ENCODE data around the gene ARCN1. TPM values are rescaled to one million over a fixed set of nuclear protein-coding genes. Genes with fewer than 3 reads are reported as not detected.

ARCN1 gene
- total and polyA plus RNA-seq, 4 experiments from 2014 or later, result 133 to 168 (median 145) TPM

- H3K36me3 ChIP-seq (ENCODE audit: insufficient read depth, low read length), result no peaks in the 10 kb centered on the region
- no peaks in the 10 kb centered on the region for H3K4me1 Mint-ChIP-seq
- no peak overlapping the region for H3K4me3 Mint-ChIP-seq
- no peaks in the 10 kb centered on the region for H3K27me3 ChIP-seq (ENCODE audit: insufficient read depth, low read length)
- DNase-seq, result no peak
- H3K27me3 Mint-ChIP-seq, result peaks cover 0 to 2% of the 10 kb centered on the region in 2 donors
- peaks cover 0 to 3% (median 0%) of the 10 kb centered on the region in 8 donors for H3K9me3 Mint-ChIP-seq
- POLR2A ChIA-PET (ENCODE audit: partially characterized antibody), result no interaction called here
- H3K27ac ChIP-seq (ENCODE audit: low read depth, low read length), result no peak overlapping the region
- CTCF ChIA-PET (ENCODE audit: partially characterized antibody), result interaction anchor here (1.1 kb wide), 1 partner anchor 31 kb away, joined by 3 read pairs; no protein-coding TSS in a partner anchor
- no peaks in the 10 kb centered on the region for H3K4me1 ChIP-seq (ENCODE audit: insufficient read depth, low read length)
- no peaks in the 10 kb centered on the region for H3K36me3 Mint-ChIP-seq
- no peak overlapping the region for H3K4me3 ChIP-seq (ENCODE audit: low read length in 2 of 2)
- H3K9me3 ChIP-seq (ENCODE audit: control insufficient read depth in 1 of 2, low read length in 2 of 2), result no peaks in the 10 kb centered on the region
- H3K27ac Mint-ChIP-seq, result no peak overlapping the region
- intact Hi-C loops (cut with micrococcal nuclease), result no loop called here
These were observed 71.8 kb downstream of the ARCN1 start for GRCh38 chr11:118643995-118644345.

GRCh38 chr11:118644496-118644895, 72.3 kb downstream of the ARCN1 start:
- Histone ChIP-seq H3K4me1 (ENCODE audit: insufficient read depth, low read length) (no peaks in the 10 kb centered on the region), H3K9me3 (ENCODE audit: control insufficient read depth in 1 of 2, low read length in 2 of 2) (no peaks in the 10 kb centered on the region), H3K4me3 (ENCODE audit: low read length in 2 of 2) (no peak overlapping the region), H3K27ac (ENCODE audit: low read depth, low read length) (no peak overlapping the region), H3K36me3 (ENCODE audit: insufficient read depth, low read length) (no peaks in the 10 kb centered on the region), H3K27me3 (ENCODE audit: insufficient read depth, low read length) (no peaks in the 10 kb centered on the region)
- no peak for DNase-seq
- Mint-ChIP-seq H3K36me3 (no peaks in the 10 kb centered on the region), H3K27me3 (peaks cover 0 to 2% of the 10 kb centered on the region in 2 donors), H3K4me3 (no peak overlapping the region), H3K9me3 (peaks cover 0 to 3% (median 0%) of the 10 kb centered on the region in 8 donors), H3K27ac (no peak overlapping the region), H3K4me1 (no peaks in the 10 kb centered on the region)
- ChIA-PET POLR2A (ENCODE audit: partially characterized antibody) (no interaction called here), CTCF (ENCODE audit: partially characterized antibody) (interaction anchor here (0.6 to 1.0 kb wide), 2 partner anchors 16 to 261 kb away, joined by 3 read pairs; no protein-coding TSS in a partner anchor)
- intact Hi-C loops (cut with micrococcal nuclease), result no loop called here

- no peaks in the 10 kb centered on the region for H3K27me3 ChIP-seq (ENCODE audit: insufficient read depth, low read length)
- CTCF ChIA-PET (ENCODE audit: partially characterized antibody), result interaction anchor here (0.6 to 1.0 kb wide), 2 partner anchors 15 to 260 kb away, joined by 3 read pairs; no protein-coding TSS in a partner anchor
- no peaks in the 10 kb centered on the region for H3K9me3 ChIP-seq (ENCODE audit: control insufficient read depth in 1 of 2, low read length in 2 of 2)
- no peaks in the 10 kb centered on the region for H3K36me3 ChIP-seq (ENCODE audit: insufficient read depth, low read length)
- POLR2A ChIA-PET (ENCODE audit: partially characterized antibody), result interaction anchor here (1.8 kb wide), 1 partner anchor 9 kb away, joined by 5 read pairs; no protein-coding TSS in a partner anchor
- Mint-ChIP-seq H3K27me3 (peaks cover 0 to 2% of the 10 kb centered on the region in 2 donors), H3K27ac (no peak overlapping the region), H3K4me1 (no peaks in the 10 kb centered on the region), H3K4me3 (no peak overlapping the region), H3K9me3 (peaks cover 0 to 3% (median 0%) of the 10 kb centered on the region in 8 donors), H3K36me3 (no peaks in the 10 kb centered on the region)
- intact Hi-C loops (cut with micrococcal nuclease), result no loop called here
- no peak overlapping the region for H3K4me3 ChIP-seq (ENCODE audit: low read length in 2 of 2)
- H3K4me1 ChIP-seq (ENCODE audit: insufficient read depth, low read length), result no peaks in the 10 kb centered on the region
- no peak for DNase-seq
- H3K27ac ChIP-seq (ENCODE audit: low read depth, low read length), result no peak overlapping the region
These were observed 73.0 kb downstream of the ARCN1 start for GRCh38 chr11:118645066-118645715.

- intact Hi-C loops (cut with micrococcal nuclease), result no loop called here
These were observed 74.2 kb downstream of the ARCN1 start for GRCh38 chr11:118646393-118646792.

DNA sequence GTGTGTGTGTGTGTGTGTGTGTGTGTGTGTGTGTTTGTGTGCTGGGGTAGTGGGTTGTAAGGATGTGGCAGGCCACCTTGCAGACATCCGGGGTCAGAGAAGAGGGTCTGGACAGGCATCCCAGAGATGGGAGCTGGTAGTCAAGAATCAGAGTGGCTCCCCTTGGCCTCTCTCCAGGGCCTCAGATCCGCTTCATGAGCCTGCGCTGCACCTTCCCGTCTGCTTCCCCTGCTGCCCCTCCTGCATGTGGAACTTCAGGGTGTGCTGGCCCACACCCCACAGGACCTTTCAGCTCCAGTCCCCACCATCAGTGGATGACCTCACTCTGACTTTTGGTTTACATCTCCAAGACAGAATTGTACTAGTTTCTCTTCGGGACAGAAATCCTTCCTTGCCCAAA, 76.1 kb downstream of the ARCN1 start:
- H3K27me3 Mint-ChIP-seq, result peaks cover 0 to 2% of the 10 kb centered on the region in 2 donors
- DNase-seq, result no peak
- CTCF ChIA-PET (ENCODE audit: partially characterized antibody), result no interaction called here

More at GRCh38 chr11:118646393-118646792, 74.2 kb downstream of the ARCN1 start:
- H3K4me1 ChIP-seq (ENCODE audit: insufficient read depth, low read length), result no peaks in the 10 kb centered on the region
- no peak overlapping the region for H3K4me3 ChIP-seq (ENCODE audit: low read length in 2 of 2)
- no peaks in the 10 kb centered on the region for H3K9me3 ChIP-seq (ENCODE audit: control insufficient read depth in 1 of 2, low read length in 2 of 2)
- H3K36me3 Mint-ChIP-seq, result no peaks in the 10 kb centered on the region
- POLR2A ChIA-PET (ENCODE audit: partially characterized antibody), result interaction anchor here (1.8 kb wide), 1 partner anchor 10 kb away, joined by 5 read pairs; no protein-coding TSS in a partner anchor
- H3K36me3 ChIP-seq (ENCODE audit: insufficient read depth, low read length), result no peaks in the 10 kb centered on the region
- peaks cover 0 to 3% (median 0%) of the 10 kb centered on the region in 8 donors for H3K9me3 Mint-ChIP-seq
- peaks cover 0 to 2% of the 10 kb centered on the region in 2 donors for H3K27me3 Mint-ChIP-seq
- DNase-seq, result no peak
- CTCF ChIA-PET (ENCODE audit: partially characterized antibody), result no interaction called here
- no peak overlapping the region for H3K27ac Mint-ChIP-seq
- no peaks in the 10 kb centered on the region for H3K27me3 ChIP-seq (ENCODE audit: insufficient read depth, low read length)
- no peak overlapping the region for H3K4me3 Mint-ChIP-seq
- no peak overlapping the region for H3K27ac ChIP-seq (ENCODE audit: low read depth, low read length)
- no peaks in the 10 kb centered on the region for H3K4me1 Mint-ChIP-seq

GRCh38 chr11:118649941-118650340, 77.7 kb downstream of the ARCN1 start:
- Histone ChIP-seq H3K27ac (ENCODE audit: low read depth, low read length) (no peak overlapping the region), H3K36me3 (ENCODE audit: insufficient read depth, low read length) (no peaks in the 10 kb centered on the region), H3K4me1 (ENCODE audit: insufficient read depth, low read length) (peaks cover 8% of the 10 kb centered on the region), H3K27me3 (ENCODE audit: insufficient read depth, low read length) (no peaks in the 10 kb centered on the region), H3K9me3 (ENCODE audit: control insufficient read depth in 1 of 2, low read length in 2 of 2) (no peaks in the 10 kb centered on the region), H3K4me3 (ENCODE audit: low read length in 2 of 2) (no peak overlapping the region)
- no peak overlapping the region for H3K4me3 Mint-ChIP-seq
- POLR2A ChIA-PET (ENCODE audit: partially characterized antibody), result no interaction called here
- no peaks in the 10 kb centered on the region for H3K36me3 Mint-ChIP-seq
- peak overlapping the region in 1 of 7 donors; percentile 2 for H3K27ac Mint-ChIP-seq
- DNase-seq, result no peak
- CTCF ChIA-PET (ENCODE audit: partially characterized antibody), result no interaction called here
- peaks cover 0 to 3% (median 0%) of the 10 kb centered on the region in 8 donors for H3K9me3 Mint-ChIP-seq
- intact Hi-C loops (cut with micrococcal nuclease), result no loop called here
- H3K27me3 Mint-ChIP-seq, result peaks cover 0 to 2% of the 10 kb centered on the region in 2 donors
- peaks cover 6 to 11% (median 10%) of the 10 kb centered on the region in 4 donors for H3K4me1 Mint-ChIP-seq

More for the DNA sequence above, 76.1 kb downstream of the ARCN1 start:
- Histone ChIP-seq H3K4me3 (ENCODE audit: low read length in 2 of 2) (no peak overlapping the region), H3K4me1 (ENCODE audit: insufficient read depth, low read length) (peaks cover 8% of the 10 kb centered on the region), H3K9me3 (ENCODE audit: control insufficient read depth in 1 of 2, low read length in 2 of 2) (no peaks in the 10 kb centered on the region), H3K27me3 (ENCODE audit: insufficient read depth, low read length) (no peaks in the 10 kb centered on the region), H3K36me3 (ENCODE audit: insufficient read depth, low read length) (no peaks in the 10 kb centered on the region), H3K27ac (ENCODE audit: low read depth, low read length) (no peak overlapping the region)
- Mint-ChIP-seq H3K4me3 (no peak overlapping the region), H3K27ac (no peak overlapping the region), H3K9me3 (peaks cover 0 to 3% (median 0%) of the 10 kb centered on the region in 8 donors), H3K4me1 (peaks cover 6 to 11% (median 10%) of the 10 kb centered on the region in 4 donors), H3K36me3 (no peaks in the 10 kb centered on the region)
- intact Hi-C loops (cut with micrococcal nuclease), result no loop called here
- POLR2A ChIA-PET (ENCODE audit: partially characterized antibody), result no interaction called here

- H3K27ac Mint-ChIP-seq, result no peak overlapping the region
- no peaks in the 10 kb centered on the region for H3K27me3 ChIP-seq (ENCODE audit: insufficient read depth, low read length)
- no peaks in the 10 kb centered on the region for H3K36me3 ChIP-seq (ENCODE audit: insufficient read depth, low read length)
- no peak overlapping the region for H3K4me3 ChIP-seq (ENCODE audit: low read length in 2 of 2)
- ChIA-PET POLR2A (ENCODE audit: partially characterized antibody) (no interaction called here), CTCF (ENCODE audit: partially characterized antibody) (no interaction called here)
- peaks cover 0 to 2% of the 10 kb centered on the region in 2 donors for H3K27me3 Mint-ChIP-seq
- intact Hi-C loops (cut with micrococcal nuclease), result no loop called here
- H3K4me1 Mint-ChIP-seq, result peaks cover 6 to 11% (median 10%) of the 10 kb centered on the region in 4 donors
- no peak for DNase-seq
- H3K9me3 ChIP-seq (ENCODE audit: control insufficient read depth in 1 of 2, low read length in 2 of 2), result no peaks in the 10 kb centered on the region
- peaks cover 8% of the 10 kb centered on the region for H3K4me1 ChIP-seq (ENCODE audit: insufficient read depth, low read length)
- H3K36me3 Mint-ChIP-seq, result no peaks in the 10 kb centered on the region
- no peak overlapping the region for H3K27ac ChIP-seq (ENCODE audit: low read depth, low read length)
- peaks cover 0 to 3% (median 0%) of the 10 kb centered on the region in 8 donors for H3K9me3 Mint-ChIP-seq
- H3K4me3 Mint-ChIP-seq, result no peak overlapping the region
These were observed 78.2 kb downstream of the ARCN1 start for GRCh38 chr11:118650366-118650765.

Data from CD4-positive, alpha-beta memory T cell (primary cell).